Cardiac muscle cell (in vitro differentiated cells and primary cell): ENCODE results near the gene FOXM1. TPM values are rescaled to one million over a fixed set of nuclear protein-coding genes. Genes with fewer than 3 reads are reported as not detected.

Experiments
- DNase-seq, 2 donors: peaks; one replicate each; pipeline versions ENCODE4 v3.0.0 to v3.0.0-alpha.2; 2010 to 2017; ENCODE audit warnings: low read depth in 1 of 2, low spot score in 1 of 2
- H3K27ac ChIP-seq: fragments of 200-600 bp; sonication (generic); 2 replicates; pipeline ENCODE4 v1.5.1; 2016
- H3K27me3 ChIP-seq: fragments of 200-600 bp; sonication (generic); 2 replicates; pipeline ENCODE4 v1.6.0; 2016; ENCODE audit warnings: control low read depth
- H3K36me3 ChIP-seq: fragments of 200-600 bp; sonication (generic); 2 replicates; pipeline ENCODE4 v1.5.1; 2016; ENCODE audit warnings: control low read depth
- H3K4me1 ChIP-seq: fragments of 200-600 bp; sonication (generic); 2 replicates; pipeline ENCODE4 v1.8.1; 2017; ENCODE audit warnings: low read depth, mild to moderate bottlenecking, mixed run types
- H3K4me3 ChIP-seq: fragments of 200-600 bp; sonication (generic); 2 replicates; pipeline ENCODE4 v1.5.1; 2016; ENCODE audit warnings: mild to moderate bottlenecking
- H3K9me3 ChIP-seq: fragments of 200-600 bp; sonication (generic); 2 replicates; pipeline ENCODE4 v1.5.1; 2017; ENCODE audit warnings: low read depth, mild to moderate bottlenecking, control low read depth
- CTCF ChIP-seq: IDR thresholded peaks from 2 replicates; pipeline ENCODE4 v1.5.1; 2012; ENCODE audit warnings: low read depth, mild to moderate bottlenecking, low read length
- polyA plus RNA-seq: library from polyadenylated mRNA; unstranded; fragments of >200 nt; fragmentation: Nextera tagmentation; extraction: Ambion mirVana; gene quantifications from 2 replicates; pipeline ENCODE4 v1.2.1, GENCODE V29; 2016
- total RNA-seq: library from RNA; depleted of rRNA; stranded (reverse); fragments of >200 nt; gene quantifications from 2 replicates; pipeline ENCODE4 v1.2.3, GENCODE V29; 2016

The FOXM1 gene
- total RNA-seq (9.9 and 36.1 TPM in 2 replicates), polyA plus RNA-seq (11.5 and 44.3 TPM in 2 replicates)

GRCh38 chr12:2877047-2877952 lies at the start of gene FOXM1, which contains the start of gene RHNO1:
Gene FOXM1, minus strand, starts transcription at chr12:2877174. Its CDS starts 2,696 bp downstream, at chr12:2874478.
Gene RHNO1, plus strand, starts transcription at chr12:2877223. Its CDS starts 8,144 bp downstream, at chr12:2885367.
- TF ChIP-seq CTCF, result peak; percentile 13
- H3K27ac ChIP-seq, result peak within 1 kb of the TSS; percentile 49
- H3K27me3 ChIP-seq, result no peaks in the 10 kb centered on the region
- H3K4me1 ChIP-seq, result peaks cover 8% of the 10 kb centered on the region
- no peaks in the 10 kb centered on the region for H3K9me3 ChIP-seq
- no peaks in the 10 kb centered on the region for H3K36me3 ChIP-seq
- peak within 1 kb of the TSS; percentile 54 for H3K4me3 ChIP-seq
- peak; percentile 92 for DNase-seq

GRCh38 chr12:2925322-2925995 lies 48.5 kb upstream of the FOXM1 start:
- Histone ChIP-seq H3K9me3 (no peaks in the 10 kb centered on the region), H3K36me3 (peaks cover 25% of the 10 kb centered on the region), H3K4me1 (no peaks in the 10 kb centered on the region), H3K27ac (no peak overlapping the region), H3K27me3 (no peaks in the 10 kb centered on the region), H3K4me3 (no peak overlapping the region)
- no peak for TF ChIP-seq CTCF
- DNase-seq, result no peak

GRCh38 chr12:2924019-2924418 lies 47.0 kb upstream of the FOXM1 start:
- no peak for TF ChIP-seq CTCF
- Histone ChIP-seq H3K27me3 (no peaks in the 10 kb centered on the region), H3K9me3 (no peaks in the 10 kb centered on the region), H3K36me3 (peaks cover 19% of the 10 kb centered on the region), H3K4me1 (no peaks in the 10 kb centered on the region), H3K27ac (no peak overlapping the region), H3K4me3 (no peak overlapping the region)
- DNase-seq, result peak in 1 of 2 donors; percentile 37

- DNase-seq, result no peak
- Histone ChIP-seq H3K4me3 (no peak overlapping the region), H3K36me3 (peaks cover 19% of the 10 kb centered on the region), H3K27ac (no peak overlapping the region), H3K9me3 (no peaks in the 10 kb centered on the region), H3K4me1 (no peaks in the 10 kb centered on the region), H3K27me3 (no peaks in the 10 kb centered on the region)
- TF ChIP-seq CTCF, result no peak
Measured at GRCh38 chr12:2923057-2923456, 46.1 kb upstream of the FOXM1 start.

- Histone ChIP-seq H3K27me3 (no peaks in the 10 kb centered on the region), H3K4me1 (no peaks in the 10 kb centered on the region), H3K4me3 (no peak overlapping the region), H3K9me3 (no peaks in the 10 kb centered on the region), H3K36me3 (peaks cover 19% of the 10 kb centered on the region), H3K27ac (no peak overlapping the region)
- TF ChIP-seq CTCF, result no peak
- DNase-seq, result no peak
Measured at GRCh38 chr12:2922329-2922728, 45.4 kb upstream of the FOXM1 start.
